Measurements from ENCODE around the gene UBE3C.

GRCh38 chr7:157263156-157263555 is 124.4 kb downstream of the UBE3C start:
- TF ChIP-seq REST (IDR thresholded peaks at IDR 0.05; ENCODE audit: insufficient replicate concordance, low read depth): no peak
- TF ChIP-seq CTCF (IDR thresholded peaks at IDR 0.05; ENCODE audit: insufficient read depth, low read length): no peak
- TF ChIP-seq POLR2AphosphoS5 (IDR thresholded peaks at IDR 0.05; ENCODE audit: low read depth): no peak
- TF ChIP-seq SPI1 (IDR thresholded peaks at IDR 0.05; ENCODE audit: borderline replicate concordance, low read depth): no peak
